Activated CD4-positive, alpha-beta T cell treated with anti-CD3 and anti-CD28 coated beads, Interleukin-10, Interleukin-2, amounts not matched to agents 100 ng/mL and 50 ng/mL, durations not matched to agents 16 hours and 8 hours (primary cell): ENCODE results near the gene CXCR6.

Source experiments
- DNase-seq: peaks from one replicate; pipeline ENCODE4 v3.0.0-alpha.2; 2020

Gene CXCR6

DNA sequence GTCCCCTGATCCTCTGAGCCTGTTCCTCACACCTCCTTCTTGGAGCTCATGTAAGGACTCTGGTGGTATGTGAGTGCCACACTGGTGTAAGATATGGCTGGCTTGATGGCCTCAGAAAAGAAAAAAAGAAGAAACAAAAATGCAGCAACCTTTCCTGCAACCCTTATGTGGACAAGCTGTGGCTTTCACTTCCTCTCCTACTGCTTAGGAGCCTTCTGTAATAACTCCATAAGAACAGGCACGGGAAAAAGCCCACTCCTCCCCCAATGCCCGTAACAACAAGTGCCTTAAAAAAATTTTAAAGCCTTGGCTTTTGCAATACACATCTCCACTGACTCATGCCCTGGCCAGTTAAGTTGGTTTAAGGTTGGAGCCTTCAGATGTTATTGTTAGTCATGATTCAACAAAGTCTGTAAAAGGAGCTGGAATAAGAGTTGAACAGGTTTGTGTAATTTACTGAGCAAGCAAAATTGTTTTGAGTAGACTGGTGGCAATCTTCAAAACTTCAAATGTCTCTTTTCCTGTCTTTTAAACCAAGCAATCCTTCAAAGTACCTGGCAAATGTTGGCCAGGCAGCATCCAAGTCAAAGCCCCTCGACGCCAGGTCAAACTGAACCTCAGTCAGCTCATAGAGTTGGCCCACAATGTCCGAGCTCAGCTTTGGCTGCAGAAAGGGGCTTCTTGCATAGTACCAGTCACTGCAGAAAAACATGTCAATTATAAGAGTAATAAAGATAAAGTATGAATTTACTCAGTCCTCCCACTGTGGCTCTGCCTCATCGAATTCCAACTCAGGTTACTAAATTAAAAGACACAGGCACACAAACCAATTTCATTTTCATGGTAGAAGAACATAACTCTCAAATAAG lies 29.5 kb downstream of the CXCR6 start:
- DNase-seq, result peak; percentile 52

DNA sequence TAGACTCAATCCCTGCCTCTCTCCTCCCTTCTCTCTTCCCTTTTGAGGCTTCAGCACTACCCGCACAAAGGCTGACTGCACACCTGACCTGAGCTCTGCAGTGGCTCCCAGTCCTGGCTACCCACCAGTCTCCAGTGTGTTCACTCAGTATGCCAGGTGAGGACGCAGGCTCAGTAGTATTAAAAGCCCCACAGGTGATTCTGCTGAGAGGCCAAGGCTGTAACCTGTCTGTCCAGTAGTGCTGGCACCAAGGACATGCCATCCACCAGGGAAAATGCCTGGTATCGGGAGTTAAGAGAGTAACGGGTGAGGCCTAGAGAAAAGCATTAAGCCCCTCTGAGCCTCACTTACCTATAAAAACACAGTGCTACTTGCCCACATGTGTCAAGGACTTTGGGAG lies 31.4 kb downstream of the CXCR6 start:
- DNase-seq, result no peak

DNA sequence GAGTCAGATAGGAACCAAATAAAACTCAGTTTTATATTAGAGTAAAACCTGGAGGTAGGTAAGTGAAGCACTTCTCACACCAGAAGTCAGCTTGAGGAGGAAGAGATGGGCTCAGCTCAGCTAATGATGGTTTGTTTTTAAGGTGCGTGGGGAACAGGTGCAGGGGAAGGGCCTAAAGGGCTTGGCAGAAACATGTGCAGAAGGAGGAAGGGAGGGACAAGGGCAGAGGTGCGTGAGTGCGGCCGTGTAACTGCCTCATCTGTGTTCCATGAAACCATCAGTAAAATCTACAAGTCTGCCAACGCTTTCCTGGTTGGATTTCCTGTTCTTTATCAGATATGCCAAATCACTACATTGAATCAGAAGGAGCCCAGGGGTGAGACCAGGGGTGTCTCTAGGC lies 32.4 kb downstream of the CXCR6 start:
- DNase-seq, result peak; percentile 40

DNA sequence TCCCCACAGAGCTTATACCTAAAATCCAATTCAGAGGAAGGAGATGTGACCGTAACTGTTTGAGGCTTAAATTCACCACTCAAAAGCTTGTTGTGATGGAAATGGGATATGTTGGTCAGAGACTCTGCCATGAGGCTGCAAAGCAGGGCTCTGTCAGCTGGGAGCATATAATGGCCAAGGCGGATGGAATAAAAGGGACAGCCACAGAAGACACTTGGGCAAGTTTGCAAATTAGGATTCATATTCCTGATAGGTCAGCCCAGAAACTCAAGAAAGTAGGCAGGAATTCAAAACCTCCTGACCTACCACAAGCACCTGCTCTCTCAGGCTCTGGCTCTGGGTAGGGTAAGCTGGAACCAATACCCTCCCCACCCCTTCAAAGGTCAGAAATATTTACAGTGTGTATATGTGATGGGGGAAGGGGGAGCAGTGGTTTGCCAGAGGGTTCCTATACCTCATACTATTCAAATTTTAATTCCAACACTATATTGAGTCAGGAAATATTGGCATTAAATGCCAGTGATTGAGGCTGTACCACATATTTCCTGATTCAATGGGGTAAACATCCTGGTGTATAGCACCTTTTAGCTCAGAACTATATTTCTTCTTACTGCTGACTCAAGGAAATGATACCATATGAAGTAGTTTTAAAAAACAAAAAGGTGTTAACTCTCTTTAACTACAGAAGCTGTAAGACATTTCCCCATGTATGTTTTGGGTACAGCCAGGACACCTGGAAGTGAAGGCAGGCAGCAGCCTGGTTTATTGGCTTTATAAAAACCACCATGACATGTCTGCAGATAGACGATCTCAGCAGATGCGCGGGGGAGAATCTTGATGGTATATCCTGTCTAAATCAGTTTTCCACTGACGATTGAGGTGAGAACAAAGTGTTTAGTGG lies 33.2 kb downstream of the CXCR6 start:
- peak; percentile 42 for DNase-seq

DNA sequence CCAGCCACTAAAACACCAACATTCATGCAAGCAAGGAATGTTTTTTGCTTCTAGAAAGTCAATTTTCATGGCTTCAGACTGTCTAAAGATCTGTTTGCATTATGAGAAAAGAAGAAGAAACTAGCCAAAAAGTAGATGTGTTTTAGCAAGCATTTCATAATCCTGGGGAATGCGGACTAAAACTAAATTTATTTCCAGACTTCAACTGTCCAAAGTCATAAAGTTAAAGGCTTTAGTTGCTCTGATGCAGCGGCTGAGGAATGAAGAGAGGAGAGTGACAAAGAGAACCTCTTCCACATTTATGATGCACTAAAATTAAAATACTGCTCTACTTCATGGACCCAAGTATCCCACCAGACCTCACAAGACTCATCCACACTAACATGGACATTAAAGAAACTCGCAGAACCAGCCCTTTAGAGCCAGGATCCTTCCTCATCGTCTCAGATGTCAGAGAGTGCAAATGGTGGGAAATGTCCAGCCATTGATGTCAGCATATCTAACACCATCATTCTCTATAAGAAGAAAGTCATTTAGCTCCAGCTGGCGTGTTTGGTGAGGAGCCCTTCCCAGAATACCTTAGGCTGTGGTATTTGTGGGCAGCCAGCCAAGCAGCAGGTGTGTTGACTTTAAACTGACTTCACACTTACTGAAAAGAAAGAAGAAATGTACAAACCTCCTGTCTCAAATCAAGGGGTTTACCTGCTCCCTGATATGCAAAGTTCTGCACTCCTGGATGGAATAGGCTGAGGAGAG lies 34.9 kb downstream of the CXCR6 start:
- peak; percentile 87 for DNase-seq

DNA sequence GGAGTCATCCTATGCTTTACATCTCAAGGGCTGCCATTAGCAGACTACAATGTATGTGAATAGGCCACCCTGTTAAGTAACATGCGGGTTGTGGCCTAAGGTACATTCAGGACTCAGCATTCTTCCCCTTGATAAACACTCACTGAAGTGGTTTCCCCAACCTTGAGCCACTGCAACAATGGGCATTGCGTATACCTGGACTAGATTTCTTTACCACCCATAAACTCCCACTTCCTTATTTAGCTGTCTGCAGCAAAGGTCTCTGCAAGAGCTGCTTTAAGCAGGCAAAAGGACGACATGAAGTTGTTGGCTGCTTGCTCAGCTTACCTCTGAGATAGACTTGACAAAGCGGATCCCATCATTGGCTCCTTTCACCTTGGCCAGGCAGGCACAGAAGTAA lies 36.1 kb downstream of the CXCR6 start:
- no peak for DNase-seq

DNA sequence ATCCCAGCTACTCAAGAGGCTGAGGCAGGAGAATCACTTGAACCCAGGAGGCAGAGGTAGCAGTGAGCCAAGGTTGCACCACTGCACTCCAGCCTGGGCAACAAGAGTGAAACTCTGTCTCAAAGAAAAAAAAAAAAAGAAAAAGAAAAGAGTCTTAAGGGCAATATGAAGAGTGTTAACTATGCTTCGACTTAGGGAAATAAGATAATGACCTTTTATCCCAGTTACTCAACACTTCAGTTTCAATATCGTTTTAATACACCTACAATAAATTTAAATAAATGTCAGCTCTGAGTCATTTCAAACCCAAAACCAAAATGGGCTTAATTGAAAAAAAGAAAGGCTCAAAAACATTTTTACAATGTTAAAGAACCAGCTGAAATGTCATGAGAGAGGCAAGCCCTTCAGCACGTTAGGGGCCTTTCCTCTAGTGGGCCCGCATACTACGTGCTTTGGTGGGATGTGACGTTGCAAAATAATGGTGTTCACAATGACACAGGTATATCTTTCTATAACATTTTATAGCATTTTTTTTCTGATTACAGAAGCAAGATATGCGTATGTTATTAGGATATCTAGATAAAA lies 37.1 kb downstream of the CXCR6 start:
- peak; percentile 23 for DNase-seq

DNA sequence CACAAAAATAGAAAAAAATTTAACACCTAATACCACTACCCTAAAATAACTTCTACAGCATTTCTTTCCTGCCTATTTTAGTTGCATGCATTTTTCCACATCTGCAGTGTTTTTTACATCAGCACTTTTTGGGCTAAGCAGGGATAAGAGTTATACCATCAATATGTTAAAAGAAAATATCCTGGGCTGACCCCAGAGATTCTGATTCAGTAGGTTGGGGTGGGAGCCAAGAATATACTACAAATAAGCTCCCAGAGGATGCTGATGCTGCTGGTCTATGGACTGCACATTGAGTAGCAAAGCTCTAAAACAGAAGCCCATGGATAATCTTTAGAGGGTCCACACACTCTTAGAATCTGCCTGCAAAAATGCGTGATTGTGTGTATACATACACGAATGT lies 37.6 kb downstream of the CXCR6 start:
- no peak for DNase-seq

DNA sequence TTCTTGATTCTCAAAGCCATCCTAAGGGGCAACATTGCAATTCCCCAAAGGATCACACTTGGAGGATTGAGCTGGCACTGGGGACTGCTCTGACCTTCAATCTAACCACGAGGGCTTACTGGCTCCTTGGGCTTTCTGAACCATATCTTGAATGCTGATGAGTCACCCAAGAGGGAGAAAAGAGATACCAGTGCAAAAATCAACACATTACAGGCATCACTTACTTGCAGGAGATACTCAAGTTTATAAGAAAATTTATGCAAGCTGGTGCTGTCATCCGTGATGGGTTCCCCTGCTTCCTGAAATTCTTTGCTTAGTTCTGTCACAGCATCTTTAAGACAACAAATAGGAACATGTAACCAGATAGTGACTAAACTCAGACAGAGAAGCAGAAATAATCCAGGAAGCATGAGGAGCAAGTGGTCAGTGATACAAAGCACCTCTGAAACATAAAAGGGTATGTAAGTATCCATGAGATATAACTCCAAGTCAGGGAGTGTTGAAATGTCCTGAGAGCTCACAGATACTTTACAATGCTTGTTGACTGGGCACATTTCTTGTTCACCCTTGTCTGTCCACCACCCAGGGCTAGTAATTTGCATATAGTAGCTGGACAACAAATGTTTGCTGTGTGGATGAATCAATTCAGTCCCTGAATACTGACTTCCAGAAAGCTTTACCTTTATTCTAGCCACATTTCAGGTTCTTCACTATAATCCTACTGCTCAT lies 38.2 kb downstream of the CXCR6 start:
- DNase-seq, result peak; percentile 47

DNA sequence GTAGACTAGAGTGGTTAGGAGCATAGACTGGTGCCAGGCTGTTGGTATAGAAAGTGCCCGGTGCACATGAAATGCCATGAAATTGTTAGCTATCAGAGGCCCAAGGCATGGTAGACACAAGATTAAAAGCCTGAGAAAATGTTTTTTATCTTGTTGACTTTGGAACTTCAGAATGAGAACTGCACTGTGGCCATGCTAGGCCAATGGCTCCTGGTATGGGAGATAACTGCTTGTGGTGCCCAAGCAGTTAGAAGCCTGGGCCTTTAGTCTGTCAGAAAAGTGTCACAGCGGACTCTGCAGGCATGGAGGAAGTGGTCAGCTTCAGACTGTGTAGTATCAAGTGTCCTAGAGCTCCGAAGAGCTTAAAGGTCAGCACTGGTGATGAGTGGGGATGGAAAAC lies 40.5 kb downstream of the CXCR6 start:
- DNase-seq, result no peak

DNA sequence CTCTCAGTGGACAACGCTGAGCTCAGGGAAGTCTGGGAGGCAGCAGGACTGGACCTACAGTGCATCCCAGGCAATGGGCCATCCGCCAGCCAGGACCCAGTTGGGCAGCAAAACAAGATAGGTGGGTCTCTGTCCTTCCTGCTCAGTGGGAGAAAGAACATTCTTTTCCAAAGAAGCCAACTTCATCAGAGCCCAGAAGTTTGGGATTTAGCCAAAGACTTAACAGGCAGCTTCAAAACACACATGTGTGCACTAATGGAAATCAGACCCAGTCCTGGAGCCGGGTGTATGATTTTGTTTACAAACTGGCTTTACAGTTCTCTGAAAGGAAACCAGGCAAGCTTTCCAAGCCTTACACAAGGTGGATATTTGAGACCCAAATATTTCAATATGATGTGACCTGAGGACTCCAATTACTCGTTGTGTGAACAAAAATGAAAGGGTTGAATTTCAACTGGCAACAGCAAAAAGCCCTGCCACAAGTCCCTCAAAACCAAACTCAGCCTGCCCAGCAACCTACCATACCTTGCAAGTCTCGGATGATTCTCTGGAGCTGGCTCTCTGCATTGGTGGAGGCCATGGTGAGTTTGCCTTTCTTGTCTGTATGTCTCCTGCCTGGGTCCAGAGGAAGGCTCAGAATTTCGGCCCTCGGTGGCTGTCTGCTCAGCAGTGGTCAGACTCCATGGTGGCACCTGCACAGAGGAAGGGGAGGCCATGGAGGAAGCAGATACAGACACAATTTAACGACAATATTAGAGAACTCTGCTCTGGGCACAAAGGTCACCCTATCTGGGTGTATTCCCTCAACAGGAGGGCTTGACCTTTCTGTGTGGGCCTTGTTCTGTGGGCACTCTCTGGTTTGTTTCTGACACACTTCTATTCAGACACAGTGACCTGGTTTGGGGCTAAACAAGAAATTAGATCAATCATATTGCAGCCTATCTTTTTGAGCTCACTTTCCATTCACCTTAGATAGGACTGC lies 41.4 kb downstream of the CXCR6 start:
- DNase-seq, result no peak

DNA sequence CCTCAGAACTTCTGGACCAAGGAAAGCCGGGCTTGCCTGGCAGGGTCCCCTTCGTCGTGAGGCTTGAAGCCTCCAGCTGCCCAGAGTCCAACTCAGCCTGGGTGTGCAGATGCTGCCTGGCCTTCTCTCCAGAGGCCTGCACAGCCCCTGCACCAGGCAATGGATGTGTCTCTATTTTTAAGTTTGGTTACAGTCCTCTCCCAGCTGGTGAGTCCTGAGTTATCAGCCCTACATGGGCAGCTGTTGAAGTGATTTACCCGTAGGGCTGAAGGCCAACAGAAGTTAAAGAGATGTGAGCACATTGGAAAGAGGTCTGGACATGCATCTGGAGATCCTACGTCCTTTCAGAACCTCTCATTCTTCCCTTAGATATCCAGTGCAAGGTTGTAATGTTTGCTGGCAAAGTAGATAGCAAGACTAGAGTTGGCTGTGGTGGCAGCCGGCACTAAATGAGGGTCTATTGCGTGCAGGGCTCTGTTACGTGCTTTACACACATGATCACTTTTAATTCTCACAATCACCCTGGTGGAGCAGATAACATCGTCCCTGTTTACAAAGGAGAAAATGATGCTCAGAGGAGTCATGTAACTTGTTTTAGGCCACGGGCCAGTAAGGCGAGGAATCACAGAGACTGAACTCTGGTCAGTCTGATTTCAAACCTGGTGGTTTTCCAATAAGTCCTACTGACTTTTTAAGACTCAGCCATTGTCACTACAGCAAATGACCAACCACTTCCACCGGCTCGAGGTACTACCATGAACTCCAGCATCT lies 42.5 kb downstream of the CXCR6 start:
- no peak for DNase-seq

DNA sequence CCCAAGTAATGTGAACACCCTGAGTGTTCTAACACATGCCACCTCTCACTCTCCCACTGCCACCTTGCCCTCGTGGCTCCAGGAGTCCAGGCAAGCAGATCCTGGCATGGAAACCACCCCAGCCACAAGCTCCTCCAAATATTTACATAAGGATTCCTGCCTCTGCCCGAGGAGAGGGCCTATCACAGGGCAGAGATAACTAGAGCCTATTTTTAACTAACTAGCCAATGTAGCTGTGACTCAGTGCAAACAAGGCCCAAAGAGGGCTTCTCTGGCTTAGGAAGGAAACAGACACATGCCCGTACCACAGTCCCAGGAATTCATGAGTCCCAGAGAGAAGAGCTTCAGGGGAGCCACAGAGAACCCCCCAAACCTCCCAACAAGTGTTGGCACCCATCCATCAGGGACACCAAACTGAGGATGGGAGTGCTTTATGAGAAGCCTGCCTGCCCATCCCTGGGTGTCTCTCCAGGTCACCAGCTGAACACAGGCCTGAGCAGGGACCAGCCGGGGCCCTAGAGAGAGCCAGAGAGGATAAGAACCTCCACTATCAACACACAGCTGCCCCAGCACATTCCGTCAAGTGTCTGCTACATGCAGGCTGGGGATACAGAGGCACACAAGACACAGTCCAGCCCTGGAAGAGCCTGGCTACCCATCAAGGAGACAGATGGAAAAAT lies 43.2 kb downstream of the CXCR6 start:
- DNase-seq, result no peak

DNA sequence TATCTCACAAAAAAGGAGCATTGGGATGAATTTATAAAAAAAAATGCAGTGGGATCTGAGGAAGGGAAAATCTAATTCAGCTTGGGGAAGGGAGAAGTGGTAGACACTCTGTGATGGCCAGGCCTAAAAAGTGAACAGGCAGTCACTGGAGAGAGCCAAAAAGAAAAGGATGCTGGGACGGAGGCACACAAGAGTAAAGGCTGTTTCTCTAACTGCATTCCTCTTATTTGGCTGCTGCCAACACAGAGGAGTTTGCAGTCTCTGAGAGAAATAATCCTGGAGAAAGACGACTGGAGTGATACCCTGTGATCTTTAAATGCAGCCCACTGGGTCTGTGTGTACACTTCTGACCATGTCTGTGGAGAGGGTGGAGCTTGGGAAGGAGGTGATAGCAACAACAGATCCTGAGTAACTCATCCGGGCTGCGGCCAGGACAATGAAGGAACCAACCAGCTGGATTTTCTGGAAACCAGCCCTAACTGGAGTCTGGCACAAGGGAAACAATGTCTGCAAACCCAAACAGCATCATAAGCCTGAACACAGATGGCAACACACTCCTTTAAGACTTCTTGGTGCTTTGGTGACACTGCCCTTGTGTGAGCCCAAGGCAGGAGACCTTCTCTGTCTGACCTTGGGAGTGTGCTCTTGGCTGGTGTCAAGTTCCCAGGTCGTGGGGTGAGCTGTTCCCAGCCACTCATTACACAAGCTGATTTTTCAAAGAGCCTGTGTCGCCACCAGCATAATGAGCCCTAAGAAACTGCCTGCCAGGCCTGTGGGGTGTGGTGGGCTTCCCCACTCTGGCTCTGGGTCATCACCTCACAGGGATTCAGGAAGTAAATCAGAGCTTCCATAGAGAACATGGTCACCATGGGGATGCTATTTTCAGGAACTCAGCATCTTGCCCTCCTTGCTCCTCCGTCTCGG lies 44.4 kb downstream of the CXCR6 start:
- no peak for DNase-seq

DNA sequence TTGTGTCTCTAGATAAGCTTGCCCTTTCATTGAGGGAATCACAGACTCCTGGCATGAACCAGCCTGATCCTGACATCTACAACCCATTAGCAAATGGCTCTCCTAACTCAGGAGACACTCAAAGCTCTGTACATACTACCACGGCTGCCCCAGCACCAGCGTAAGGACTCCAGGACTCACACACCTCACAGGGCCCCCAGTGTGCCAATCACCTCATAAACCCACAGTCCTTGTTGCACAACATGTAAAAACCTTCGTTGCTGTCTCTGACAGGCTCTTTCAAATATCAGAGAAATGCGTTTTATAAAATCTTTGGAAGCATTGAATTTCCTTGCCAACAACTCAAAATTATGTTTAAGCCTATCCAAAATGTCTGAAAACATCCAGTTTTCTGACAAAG lies 45.1 kb downstream of the CXCR6 start:
- DNase-seq, result no peak

DNA sequence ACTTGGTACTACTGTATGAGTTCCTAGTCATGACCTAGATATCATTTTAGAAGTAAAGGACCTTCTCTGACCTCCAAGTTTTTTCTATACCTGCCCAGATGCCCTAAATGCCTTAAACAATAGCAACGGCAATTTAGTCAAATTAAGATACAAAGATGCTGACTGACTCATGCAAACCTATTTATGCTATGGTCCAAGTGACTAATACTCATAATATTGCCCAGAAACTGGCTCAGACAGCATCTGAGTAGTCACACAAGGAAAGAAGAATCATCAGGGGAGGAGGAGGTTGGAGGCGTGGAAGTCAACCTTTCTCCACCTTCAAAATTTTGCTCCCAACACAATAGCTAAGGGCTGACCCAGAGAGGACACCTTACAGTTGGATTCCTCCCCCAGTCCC lies 45.5 kb downstream of the CXCR6 start:
- DNase-seq, result peak; percentile 57

DNA sequence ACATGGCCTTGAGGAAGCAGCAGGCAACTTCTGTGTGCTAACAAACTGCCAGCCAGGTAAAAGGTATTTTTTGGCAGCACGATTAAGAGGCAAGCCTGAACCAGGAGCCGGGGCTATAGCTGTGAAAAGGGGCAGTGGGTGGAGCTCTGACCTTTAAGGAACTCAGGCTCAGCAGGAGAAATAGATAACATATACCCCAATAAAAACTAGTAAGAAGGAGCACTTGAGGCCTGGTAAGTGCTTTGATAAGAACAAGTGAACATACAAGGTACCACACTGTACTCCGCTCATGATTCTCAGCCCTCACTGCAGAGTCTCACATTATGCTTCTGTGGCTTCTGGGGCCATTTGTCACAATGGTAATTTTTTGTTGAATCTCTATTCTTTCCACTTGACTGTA lies 46.9 kb downstream of the CXCR6 start:
- DNase-seq, result no peak

DNA sequence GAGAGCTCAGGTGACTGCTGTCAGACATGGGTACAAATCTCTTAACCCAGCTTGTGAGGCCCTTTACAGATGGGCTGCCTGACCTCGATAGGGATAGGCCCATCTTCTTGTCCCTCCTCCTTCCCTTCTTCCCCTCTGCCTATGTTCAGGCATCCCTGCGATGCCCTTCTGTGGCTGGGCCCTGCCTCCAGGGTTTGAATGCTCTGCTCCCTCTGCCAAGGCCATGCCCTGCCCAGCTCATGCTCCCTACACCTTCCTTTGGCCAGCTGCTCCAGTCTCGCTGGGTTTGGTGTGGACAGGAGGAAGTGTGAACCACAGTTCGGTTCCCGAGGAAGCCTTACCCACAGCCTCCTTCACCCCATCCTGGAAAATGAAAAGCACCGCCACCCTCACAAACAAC lies 48.1 kb downstream of the CXCR6 start:
- DNase-seq, result no peak
